ENCODE measurements around the gene DHDDS. TPM values are rescaled to one million over a fixed set of nuclear protein-coding genes. Genes with fewer than 3 reads are reported as not detected.

DHDDS gene
- total RNA-seq, 1 donor from 2014 or later, result 49.5 TPM

DNA sequence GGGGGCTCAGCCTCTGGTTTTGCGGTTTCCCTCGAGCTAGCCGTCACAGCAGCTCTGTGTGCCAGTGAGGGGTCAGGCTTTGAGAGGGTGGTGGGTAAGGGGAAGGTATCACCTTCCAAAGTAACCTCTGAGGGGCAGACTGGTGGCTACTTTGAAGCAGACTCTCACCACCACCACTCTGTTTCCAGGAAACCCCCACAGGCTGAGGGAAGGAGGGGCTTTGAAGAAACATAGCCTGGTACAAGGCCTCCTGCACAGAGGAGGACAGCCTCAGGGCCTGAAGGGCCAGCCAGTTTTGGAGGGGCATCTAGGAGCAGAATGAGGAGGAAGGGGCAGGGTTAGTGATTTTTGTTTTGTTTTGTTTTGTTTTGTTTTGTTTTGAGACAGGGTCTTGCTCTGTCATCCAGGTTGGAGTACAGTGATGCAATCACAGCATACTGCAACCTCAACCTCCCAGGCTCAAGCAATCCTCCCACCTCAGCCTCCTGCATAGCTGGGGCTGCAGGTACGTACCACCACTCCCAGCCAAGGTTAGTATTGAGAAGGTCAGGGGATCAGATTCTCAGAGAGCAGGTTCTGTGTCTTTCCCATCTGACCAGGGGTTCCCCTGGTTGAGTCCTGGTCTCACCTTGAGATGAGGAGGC lies 42.4 kb upstream of the DHDDS start:
- no peak overlapping the region for H3K27ac Mint-ChIP-seq
- H3K27me3 Mint-ChIP-seq (ENCODE audit: low read depth), result no peaks in the 10 kb centered on the region
- no peaks in the 10 kb centered on the region for H3K36me3 Mint-ChIP-seq
- no peaks in the 10 kb centered on the region for H3K9me3 Mint-ChIP-seq
- H3K4me3 Mint-ChIP-seq, result no peak overlapping the region
- TF ChIP-seq, protein P1, sequence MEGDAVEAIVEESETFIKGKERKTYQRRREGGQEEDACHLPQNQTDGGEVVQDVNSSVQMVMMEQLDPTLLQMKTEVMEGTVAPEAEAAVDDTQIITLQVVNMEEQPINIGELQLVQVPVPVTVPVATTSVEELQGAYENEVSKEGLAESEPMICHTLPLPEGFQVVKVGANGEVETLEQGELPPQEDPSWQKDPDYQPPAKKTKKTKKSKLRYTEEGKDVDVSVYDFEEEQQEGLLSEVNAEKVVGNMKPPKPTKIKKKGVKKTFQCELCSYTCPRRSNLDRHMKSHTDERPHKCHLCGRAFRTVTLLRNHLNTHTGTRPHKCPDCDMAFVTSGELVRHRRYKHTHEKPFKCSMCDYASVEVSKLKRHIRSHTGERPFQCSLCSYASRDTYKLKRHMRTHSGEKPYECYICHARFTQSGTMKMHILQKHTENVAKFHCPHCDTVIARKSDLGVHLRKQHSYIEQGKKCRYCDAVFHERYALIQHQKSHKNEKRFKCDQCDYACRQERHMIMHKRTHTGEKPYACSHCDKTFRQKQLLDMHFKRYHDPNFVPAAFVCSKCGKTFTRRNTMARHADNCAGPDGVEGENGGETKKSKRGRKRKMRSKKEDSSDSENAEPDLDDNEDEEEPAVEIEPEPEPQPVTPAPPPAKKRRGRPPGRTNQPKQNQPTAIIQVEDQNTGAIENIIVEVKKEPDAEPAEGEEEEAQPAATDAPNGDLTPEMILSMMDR (IDR thresholded peaks at IDR 0.05; ENCODE audit: unreplicated experiment), result no peak
- no peak for DNase-seq (ENCODE audit: low spot score in 2 of 2, unreplicated experiment in 2 of 2)
- no peaks in the 10 kb centered on the region for H3K4me1 Mint-ChIP-seq

DNA sequence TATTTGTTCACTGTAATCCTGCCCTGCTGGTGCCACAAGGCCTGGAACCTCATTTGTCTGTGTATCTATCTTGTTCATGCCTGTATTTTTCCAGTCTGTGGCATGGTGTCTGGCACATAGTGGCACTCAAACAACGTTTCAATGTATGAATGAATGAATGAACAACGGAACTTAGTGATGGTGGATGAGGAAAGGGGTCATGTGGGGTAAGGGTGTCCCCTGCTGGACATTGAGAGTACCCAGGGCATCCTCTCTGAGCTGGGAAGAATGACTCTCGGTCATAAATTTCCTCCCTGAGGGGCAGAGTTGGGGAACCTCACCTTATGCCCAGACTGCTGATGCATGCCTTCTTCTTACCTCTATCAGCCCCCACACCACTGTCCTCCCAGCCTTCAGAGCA lies 40.7 kb upstream of the DHDDS start:
- no peaks in the 10 kb centered on the region for H3K4me1 Mint-ChIP-seq
- H3K27ac Mint-ChIP-seq, result no peak overlapping the region
- H3K9me3 Mint-ChIP-seq, result no peaks in the 10 kb centered on the region
- no peak overlapping the region for H3K4me3 Mint-ChIP-seq
- DNase-seq (ENCODE audit: low spot score in 2 of 2, unreplicated experiment in 2 of 2), result no peak
- TF ChIP-seq, protein P1 (IDR thresholded peaks at IDR 0.05; ENCODE audit: unreplicated experiment), result no peak
- no peaks in the 10 kb centered on the region for H3K36me3 Mint-ChIP-seq
- H3K27me3 Mint-ChIP-seq (ENCODE audit: low read depth), result no peaks in the 10 kb centered on the region

DNA sequence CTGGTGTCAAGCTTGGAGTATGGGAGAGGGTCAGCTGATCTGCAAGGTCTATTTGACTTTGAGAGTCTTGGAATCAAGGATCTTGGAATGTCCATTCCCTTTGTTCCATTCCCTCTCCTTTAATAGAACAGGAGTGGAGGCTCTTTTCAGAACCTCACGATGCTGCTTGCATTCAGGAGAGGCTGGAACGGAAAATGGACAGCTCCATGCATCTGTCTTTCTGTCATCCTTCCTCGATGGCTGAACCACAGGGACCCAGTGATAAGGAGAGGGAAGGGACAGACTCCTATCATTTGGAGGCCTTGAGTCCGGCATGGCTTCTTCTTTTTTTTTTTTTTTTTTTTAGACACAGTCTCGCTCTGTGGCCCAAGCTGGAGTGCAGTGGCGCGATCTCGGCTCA lies 36.4 kb upstream of the DHDDS start:
- H3K4me3 Mint-ChIP-seq, result no peak overlapping the region
- H3K27ac Mint-ChIP-seq, result no peak overlapping the region
- no peaks in the 10 kb centered on the region for H3K9me3 Mint-ChIP-seq
- no peak for DNase-seq (ENCODE audit: low spot score in 2 of 2, unreplicated experiment in 2 of 2)
- no peaks in the 10 kb centered on the region for H3K36me3 Mint-ChIP-seq
- TF ChIP-seq, protein P1 (IDR thresholded peaks at IDR 0.05; ENCODE audit: unreplicated experiment), result no peak
- no peaks in the 10 kb centered on the region for H3K4me1 Mint-ChIP-seq
- no peaks in the 10 kb centered on the region for H3K27me3 Mint-ChIP-seq (ENCODE audit: low read depth)

DNA sequence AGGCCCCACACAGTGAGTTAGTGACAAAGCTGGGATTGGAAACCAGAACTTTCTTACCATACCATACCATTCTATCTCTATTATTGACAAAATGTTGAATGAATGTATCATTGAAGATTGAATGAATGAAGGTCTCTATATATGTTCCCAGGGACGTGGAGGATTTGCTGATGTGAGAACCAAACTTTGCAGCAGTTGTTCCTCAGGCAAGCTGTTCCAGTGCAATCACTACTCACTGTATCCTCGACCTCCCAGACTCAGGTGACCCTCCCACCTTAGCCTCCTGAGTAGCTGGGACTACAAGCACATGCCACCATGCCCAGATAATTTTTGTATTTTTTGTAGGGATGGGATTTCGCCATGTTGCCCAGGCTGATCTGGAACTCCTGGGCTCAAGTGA lies 33.1 kb upstream of the DHDDS start:
- Mint-ChIP-seq H3K4me3 (no peak overlapping the region), H3K9me3 (no peaks in the 10 kb centered on the region), H3K27ac (no peak overlapping the region), H3K36me3 (no peaks in the 10 kb centered on the region), H3K4me1 (peaks cover 2% of the 10 kb centered on the region), H3K27me3 (ENCODE audit: low read depth) (no peaks in the 10 kb centered on the region)
- TF ChIP-seq, protein P1 (IDR thresholded peaks at IDR 0.05; ENCODE audit: unreplicated experiment), result no peak
- no peak for DNase-seq (ENCODE audit: low spot score in 2 of 2, unreplicated experiment in 2 of 2)

DNA sequence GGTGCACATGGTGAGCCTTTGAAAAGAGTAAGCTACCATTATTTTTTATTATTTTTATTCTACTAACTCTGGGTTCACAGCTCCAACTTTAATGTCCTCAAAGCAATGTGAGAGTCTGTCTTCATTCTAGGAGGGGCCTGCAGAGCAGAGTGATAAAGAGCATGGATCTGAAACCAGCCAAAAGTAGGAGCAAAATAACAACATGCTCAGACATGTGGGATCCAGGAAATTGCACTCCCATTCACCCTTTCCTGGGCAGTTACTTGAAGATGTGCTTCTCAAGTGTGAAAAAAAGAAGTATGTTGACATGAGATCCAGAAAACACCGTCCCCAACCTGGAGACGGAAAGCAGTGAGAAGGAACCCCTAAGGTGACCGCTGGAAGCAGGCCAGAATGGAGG lies 30.2 kb upstream of the DHDDS start:
- Mint-ChIP-seq H3K9me3 (no peaks in the 10 kb centered on the region), H3K27ac (no peak overlapping the region), H3K36me3 (no peaks in the 10 kb centered on the region), H3K4me1 (peaks cover 2% of the 10 kb centered on the region), H3K27me3 (ENCODE audit: low read depth) (no peaks in the 10 kb centered on the region), H3K4me3 (no peak overlapping the region)
- no peak for DNase-seq (ENCODE audit: low spot score in 2 of 2, unreplicated experiment in 2 of 2)
- TF ChIP-seq, protein P1 (IDR thresholded peaks at IDR 0.05; ENCODE audit: unreplicated experiment), result no peak

DNA sequence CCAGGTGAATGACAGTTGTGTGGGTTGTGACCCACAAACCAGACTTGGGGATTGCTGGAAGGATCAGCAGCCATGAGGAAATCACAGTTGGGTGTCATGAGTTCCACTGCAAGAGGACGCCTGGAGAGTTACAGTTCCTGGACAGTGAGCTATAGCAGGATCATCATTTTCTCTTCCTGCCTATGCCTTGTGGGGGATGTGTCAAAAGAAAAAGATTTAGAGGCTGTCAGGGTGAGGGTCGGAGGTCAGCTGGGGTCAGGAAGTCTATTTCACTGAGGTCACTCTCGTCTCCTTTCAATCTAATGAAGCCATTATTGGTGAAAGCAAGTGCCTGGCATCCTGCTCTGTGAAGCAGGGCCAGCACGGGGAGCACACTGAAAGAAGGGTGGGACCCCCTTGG lies 28.5 kb upstream of the DHDDS start:
- H3K27ac Mint-ChIP-seq, result no peak overlapping the region
- TF ChIP-seq, protein P1 (IDR thresholded peaks at IDR 0.05; ENCODE audit: unreplicated experiment), result no peak
- H3K27me3 Mint-ChIP-seq (ENCODE audit: low read depth), result peaks cover 3% of the 10 kb centered on the region
- H3K4me1 Mint-ChIP-seq, result peaks cover 4% of the 10 kb centered on the region
- no peak for DNase-seq (ENCODE audit: low spot score in 2 of 2, unreplicated experiment in 2 of 2)
- no peaks in the 10 kb centered on the region for H3K9me3 Mint-ChIP-seq
- no peak overlapping the region for H3K4me3 Mint-ChIP-seq
- H3K36me3 Mint-ChIP-seq, result no peaks in the 10 kb centered on the region
